ENCODE data around the gene SYNJ2. TPM values are rescaled to one million over a fixed set of nuclear protein-coding genes. Genes with fewer than 3 reads are reported as not detected.

SYNJ2 gene
- total and polyA plus RNA-seq, 2 of the 4 experiments (the other 2 are of a cell fraction) = 40.8 to 45.2 TPM

- H3K27me3 ChIP-seq (ENCODE audit: control insufficient read depth, insufficient read depth, low read length) = no peaks in the 10 kb centered on the region
- H3K79me1 ChIP-seq (ENCODE audit: low read depth in 1 of 2, low read length in 2 of 2) = peaks cover 9 to 11% of the 10 kb centered on the region in 2 experiments
- no peak overlapping the region for H3K4me3 ChIP-seq (ENCODE audit: insufficient read depth, low read depth, low read length)
- H3K56ac ChIP-seq (ENCODE audit: extremely low read depth, insufficient read depth, low read length) = no peak overlapping the region
- no peak overlapping the region for H2AFZ ChIP-seq (replicated peaks; ENCODE audit: low read length, poor library complexity)
- dilution Hi-C loops (cut with HindIII; ENCODE audit: low sequenced_read_pairs, unreplicated experiment) = no loop called here
- in situ Hi-C loops (cut with MboI; ENCODE audit: low sequenced_read_pairs) = no loop called here
- TF ChIP-seq MAFK (IDR thresholded peaks at IDR 0.05; ENCODE audit: low read depth, low read length) = no peak
- peak; percentile 83 for TF ChIP-seq CEBPB (IDR thresholded peaks at IDR 0.05; ENCODE audit: low read depth, low read length)
- intact Hi-C loops (cut with micrococcal nuclease) = no loop called here
- no peak for ATAC-seq (ENCODE audit: low read depth)
- peak overlapping the region; percentile 60 for H2BK120ac ChIP-seq (ENCODE audit: low read depth, low read length)
- peak overlapping the region; percentile 14 for H3K4ac ChIP-seq (ENCODE audit: low read depth, low read length)
- H2AK9ac ChIP-seq (replicated peaks; ENCODE audit: low read depth, low read length, poor library complexity) = peak overlapping the region; percentile 46
- H2BK5ac ChIP-seq (ENCODE audit: low read depth, low read length, poor library complexity, severe bottlenecking) = no peak overlapping the region
- no peaks in the 10 kb centered on the region for H3K9me3 ChIP-seq (ENCODE audit: control insufficient read depth, insufficient read depth, low read length)
- H4K20me1 ChIP-seq (ENCODE audit: insufficient read depth, low read length) = peaks cover 9% of the 10 kb centered on the region; the same call in 1 of the 2 replicates
- H3K14ac ChIP-seq (replicated peaks; ENCODE audit: low read depth, low read length) = no peak overlapping the region
- no peak overlapping the region for H3K18ac ChIP-seq (ENCODE audit: low read depth, low read length)
- ChIA-PET POLR2A (ENCODE audit: unreplicated experiment) (no interaction called here), CTCF (no interaction called here)
- no peak overlapping the region for H3K4me2 ChIP-seq (ENCODE audit: low read depth, low read length)
- 92% methylated on average over 10 of the region's 16 CpGs; no CpG with 5 or more reads in 1 of the 2 experiments for WGBS, 2 experiments (ENCODE audit: extremely low coverage in 2 of 2, insufficient read length in 1 of 2)
- H2BK15ac ChIP-seq (ENCODE audit: low read depth, low read length) = no peak overlapping the region
- peaks cover 9% of the 10 kb centered on the region for H3K4me1 ChIP-seq (ENCODE audit: control insufficient read depth, insufficient read depth, low read length)
- peak overlapping the region; percentile 63 for H2AK5ac ChIP-seq (ENCODE audit: low read depth, low read length)
- H3K9me1 ChIP-seq (ENCODE audit: insufficient read depth, low read length) = peaks cover 8% of the 10 kb centered on the region
- H4K8ac ChIP-seq (ENCODE audit: low read depth in 2 of 2, low read length in 2 of 2) = 0 out of 4 replicates have a peak overlapping the region, but pooled peaks of 1 of the 2 experiments have one; percentile 23
- no peak overlapping the region for H3K23ac ChIP-seq (ENCODE audit: low read depth, low read length)
- no peak overlapping the region for H2BK20ac ChIP-seq (ENCODE audit: low read depth, low read length)
- DNase-seq = no peak
- H4K91ac ChIP-seq (ENCODE audit: insufficient read depth, low read depth, low read length) = no peak overlapping the region; the same call in 1 of the 2 replicates
- no TSS peak for BruUV-seq (replicated peaks)
- no peak overlapping the region for H3K9ac ChIP-seq (ENCODE audit: low read depth, low read length)
- H3K27ac ChIP-seq (ENCODE audit: insufficient read depth, low read length) = no peak overlapping the region
- no peak overlapping the region; the same call in 1 of the 2 replicates for H4K5ac ChIP-seq (ENCODE audit: low read depth, low read length)
- no peaks in the 10 kb centered on the region; the same call in 1 of the 2 replicates for H3K36me3 ChIP-seq (ENCODE audit: control insufficient read depth, insufficient read depth, low read length)
These were observed 3.5 kb upstream of the SYNJ2 start for GRCh38 chr6:157978021-157978783.
